SK-N-SH (cell line): ENCODE data around the gene CREB5. TPM values are rescaled to one million over a fixed set of nuclear protein-coding genes. Genes with fewer than 3 reads are reported as not detected.

Source experiments
- CTCF ChIA-PET: fragments of 300-600, 350-600 bp; formaldehyde crosslinking; extraction: SDS; loops from one replicate; lab custom pipeline; 2021; lab: Yijun Ruan, JAX
- POLR2A ChIA-PET: fragments of 350-600 bp; sonication (Branson Sonifier 250); formaldehyde crosslinking; extraction: SDS; loops from one replicate; lab custom pipeline; 2020; ENCODE audit warnings: antibody characterized with exemption, inconsistent platforms; lab: Yijun Ruan, JAX
- DNase-seq: peaks from one replicate; pipeline ENCODE4 v3.0.0; 2012
- H2AFZ ChIP-seq: fragments of 200-600 bp; sonication (generic); 2 replicates; pipeline ENCODE4 v1.8.1; 2016; ENCODE audit warnings: antibody characterized with exemption, mild to moderate bottlenecking, low read depth
- H3F3A ChIP-seq: fragments of 200-600 bp; sonication (generic); replicated peaks from 2 replicates; pipeline ENCODE3; 2016; ENCODE audit warnings: antibody characterized with exemption, mild to moderate bottlenecking; ENCODE audit not compliant: insufficient read depth
- H3K27ac ChIP-seq, 2 experiments: fragments of 200-500 bp in 1 of 2; fragments of 200-600 bp in 1 of 2; sonication (Bioruptor generic) in 1 of 2; sonication (generic), shearing (Covaris generic) in 1 of 2; 2 replicates each; pipeline versions ENCODE4 v1.5.1 to v1.6.1; 2014 to 2016; ENCODE audit warnings: low read depth in 2 of 2, inconsistent platforms in 1 of 2, low read length in 1 of 2, mild to moderate bottlenecking in 1 of 2, mixed read lengths in 1 of 2
- H3K27me3 ChIP-seq: fragments of 200-600 bp; sonication (generic), shearing (Covaris generic); 2 replicates; pipeline ENCODE4 v1.6.1; 2016; ENCODE audit warnings: mixed run types; ENCODE audit not compliant: insufficient read depth
- H3K36me3 ChIP-seq, 2 experiments: fragments of 200-500 bp in 1 of 2; fragments of 200-600 bp in 1 of 2; sonication (Bioruptor generic) in 1 of 2; sonication (generic) in 1 of 2; replicated peaks in 1 of 2; 2 replicates each; pipeline versions ENCODE3 to v1.5.1; 2014 to 2016; ENCODE audit warnings: low read length in 1 of 2, mild to moderate bottlenecking in 1 of 2; ENCODE audit not compliant: insufficient read depth in 2 of 2, control insufficient read depth in 1 of 2
- H3K4me1 ChIP-seq, 2 experiments: fragments of 200-500 bp in 1 of 2; fragments of 200-600 bp in 1 of 2; sonication (Bioruptor generic) in 1 of 2; sonication (generic), shearing (Covaris generic) in 1 of 2; 2 replicates each; pipeline versions ENCODE4 v1.5.1 to v1.6.1; 2014 to 2016; ENCODE audit warnings: low read depth in 1 of 2, low read length in 1 of 2, mixed run types in 1 of 2; ENCODE audit not compliant: insufficient read depth in 2 of 2, control insufficient read depth in 1 of 2
- H3K4me2 ChIP-seq: fragments of 200-600 bp; sonication (generic), shearing (Covaris generic); 2 replicates; pipeline ENCODE4 v1.6.1; 2017; ENCODE audit warnings: mixed run types
- H3K4me3 ChIP-seq, 2 experiments: fragments of 200-500 bp in 1 of 2; fragments of 200-600 bp in 1 of 2; sonication (Bioruptor generic) in 1 of 2; sonication (generic), shearing (Covaris generic) in 1 of 2; 2 replicates each; pipeline versions ENCODE4 v1.5.1 to v1.8.1; 2014 to 2016; ENCODE audit warnings: low read depth in 2 of 2, inconsistent platforms in 1 of 2, low read length in 1 of 2, mild to moderate bottlenecking in 1 of 2, mixed read lengths in 1 of 2, moderate library complexity in 1 of 2
- H3K79me2 ChIP-seq: fragments of 200-600 bp; sonication (generic); 2 replicates; pipeline ENCODE4 v1.8.1; 2017; ENCODE audit warnings: mild to moderate bottlenecking; ENCODE audit not compliant: insufficient read depth
- H3K9ac ChIP-seq: fragments of 200-600 bp; sonication (generic); 2 replicates; pipeline ENCODE4 v1.6.1; 2017; ENCODE audit warnings: mixed run types
- H3K9me2 ChIP-seq: fragments of 200-600 bp; sonication (generic); 2 replicates; pipeline ENCODE4 v1.6.1; 2017; ENCODE audit warnings: mixed run types
- H3K9me3 ChIP-seq: fragments of 200-600 bp; sonication (generic); 2 replicates; pipeline ENCODE4 v1.6.1; 2017; ENCODE audit warnings: mixed run types, mild to moderate bottlenecking, moderate library complexity
- H4K20me1 ChIP-seq: fragments of 200-600 bp; sonication (generic); 2 replicates; pipeline ENCODE4 v1.6.1; 2017; ENCODE audit warnings: mild to moderate bottlenecking, mixed run types; ENCODE audit not compliant: insufficient read depth
- ELF1 ChIP-seq: IDR thresholded peaks from 2 replicates; pipeline ENCODE4 v1.4.0; 2012
- EZH2phosphoT487 ChIP-seq: fragments of 200-600 bp; sonication (generic); IDR thresholded peaks from 2 replicates; pipeline ENCODE4 v1.6.1; 2017; ENCODE audit warnings: low read depth, mixed run types, mild to moderate bottlenecking, antibody characterized with exemption, moderate library complexity, borderline replicate concordance
- FOSL2 ChIP-seq: IDR thresholded peaks from 2 replicates; pipeline ENCODE4 v1.4.0; 2012; ENCODE audit warnings: low read depth, mild to moderate bottlenecking, moderate library complexity, borderline replicate concordance
- FOXM1 ChIP-seq: IDR thresholded peaks from 2 replicates; pipeline ENCODE4 v1.4.0; 2012; ENCODE audit warnings: low read depth, mild to moderate bottlenecking
- JUND ChIP-seq: IDR thresholded peaks from 2 replicates; pipeline ENCODE4 v1.4.0; 2012
- MEF2A ChIP-seq: IDR thresholded peaks from 2 replicates; pipeline ENCODE4 v1.4.0; 2012; ENCODE audit warnings: low read depth, borderline replicate concordance
- NFIC ChIP-seq: IDR thresholded peaks from 2 replicates; pipeline ENCODE4 v1.4.0; 2012; ENCODE audit warnings: borderline replicate concordance
- NRF1 ChIP-seq: IDR thresholded peaks from 2 replicates; pipeline ENCODE4 v1.6.1; 2012; ENCODE audit warnings: low read depth, mild to moderate bottlenecking, low read length
- POLR2AphosphoS5 ChIP-seq: IDR thresholded peaks from 2 replicates; pipeline ENCODE4 v1.6.1; 2012; ENCODE audit warnings: low read depth, low read length
- RCOR1 ChIP-seq: fragments of 150-350 bp; IDR thresholded peaks from 2 replicates; pipeline ENCODE4 v1.6.1; 2017; ENCODE audit warnings: antibody characterized with exemption, low read length
- RFX5 ChIP-seq: IDR thresholded peaks from 2 replicates; pipeline ENCODE4 v1.6.1; 2012; ENCODE audit warnings: mild to moderate bottlenecking, improper control_type of control experiment, low read length
- RXRA ChIP-seq: IDR thresholded peaks from 2 replicates; pipeline ENCODE4 v1.4.0; 2012; ENCODE audit warnings: low read depth, mild to moderate bottlenecking, borderline replicate concordance
- SMC3 ChIP-seq: IDR thresholded peaks from 2 replicates; pipeline ENCODE4 v1.6.1; 2012; ENCODE audit warnings: low read depth, low read length, improper control_type of control experiment
- TAF1 ChIP-seq: IDR thresholded peaks from 2 replicates; pipeline ENCODE4 v1.6.1; 2012; ENCODE audit warnings: low read depth, mild to moderate bottlenecking, low read length, moderate library complexity, borderline replicate concordance
- WGBS: methylation state at CpG from one replicate; pipeline ENCODE4 v1.1.6; 2017; ENCODE audit warnings: low lambda C conversion rate; 5-methylcytosine and 5-hydroxymethylcytosine counted together
- polyA plus RNA-seq, 3 experiments: library from polyadenylated mRNA; depleted of rRNA; stranded (reverse); fragments of >200 nt; gene quantifications; 2 replicates each; pipeline ENCODE4 v1.2.3, GENCODE V29; 2012
- TF ChIP-seq, protein P1 (sequence below): fragments of 200-600 bp; sonication (generic); IDR thresholded peaks from 2 replicates; pipeline ENCODE4 v1.6.1; 2017; ENCODE audit warnings: antibody characterized with exemption, mild to moderate bottlenecking, moderate library complexity
- TF ChIP-seq, protein P2 (sequence below): IDR thresholded peaks from 2 replicates; pipeline ENCODE4; 2012
- TF ChIP-seq, protein P3 (sequence below): IDR thresholded peaks from 2 replicates; pipeline ENCODE4 v1.4.0; 2012; ENCODE audit warnings: low read depth

CREB5 gene
- polyA plus RNA-seq, 1 of the 3 experiments (the other 2 are of a cell fraction) = 19.3 TPM

DNA sequence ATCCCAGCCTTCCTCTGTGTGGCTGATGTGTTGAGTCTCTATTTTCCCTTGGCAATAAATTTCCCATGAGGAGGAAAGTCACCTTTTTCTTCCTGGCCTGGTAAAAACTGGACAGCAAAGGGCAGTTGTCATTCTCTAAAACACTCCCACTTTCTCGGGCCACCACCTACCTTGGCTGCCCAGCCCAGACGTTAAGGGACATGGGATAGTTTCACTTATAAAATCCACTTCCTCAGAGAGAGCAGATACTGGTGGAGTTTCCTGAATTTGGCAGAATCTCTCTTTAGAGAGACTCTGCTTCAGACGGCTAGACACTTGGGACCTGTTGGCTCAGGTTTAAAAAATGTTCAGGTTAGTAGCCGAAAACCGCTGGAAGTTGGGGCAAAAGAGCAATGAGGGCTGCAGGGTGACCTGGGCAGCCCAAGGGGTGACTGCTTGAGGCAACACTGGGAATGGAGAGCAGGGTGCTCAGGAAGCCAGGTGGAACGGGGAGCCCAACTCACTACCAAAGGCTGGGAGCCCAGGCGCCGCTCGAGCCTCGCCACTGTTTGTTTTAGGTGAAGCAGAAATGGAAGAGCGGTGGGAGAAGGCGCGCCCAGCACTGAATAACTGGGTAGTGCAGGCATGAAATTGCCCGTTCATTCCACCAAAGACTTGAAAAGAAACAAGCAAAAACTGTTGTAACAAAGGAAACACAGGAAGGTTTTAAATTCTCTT, 359.7 kb downstream of the CREB5 start:
- no peaks in the 10 kb centered on the region for H3K27me3 ChIP-seq
- no peaks in the 10 kb centered on the region for H3K9me3 ChIP-seq
- no peaks in the 10 kb centered on the region for H3F3A ChIP-seq
- H3K4me2 ChIP-seq = no peak overlapping the region
- ChIA-PET POLR2A (no interaction called here), CTCF (interaction anchor here (1.1 to 1.2 kb wide), 2 partner anchors 9 to 67 kb away, joined by 3 to 4 read pairs; no protein-coding TSS in a partner anchor)
- WGBS = 89% methylated on average over 14 of the region's 14 CpGs
- no peak overlapping the region for H3K27ac ChIP-seq
- H3K9me2 ChIP-seq = no peaks in the 10 kb centered on the region
- TF ChIP-seq RFX5 (no peak), TAF1 (no peak), MEF2A (no peak)
- TF ChIP-seq, protein P1, sequence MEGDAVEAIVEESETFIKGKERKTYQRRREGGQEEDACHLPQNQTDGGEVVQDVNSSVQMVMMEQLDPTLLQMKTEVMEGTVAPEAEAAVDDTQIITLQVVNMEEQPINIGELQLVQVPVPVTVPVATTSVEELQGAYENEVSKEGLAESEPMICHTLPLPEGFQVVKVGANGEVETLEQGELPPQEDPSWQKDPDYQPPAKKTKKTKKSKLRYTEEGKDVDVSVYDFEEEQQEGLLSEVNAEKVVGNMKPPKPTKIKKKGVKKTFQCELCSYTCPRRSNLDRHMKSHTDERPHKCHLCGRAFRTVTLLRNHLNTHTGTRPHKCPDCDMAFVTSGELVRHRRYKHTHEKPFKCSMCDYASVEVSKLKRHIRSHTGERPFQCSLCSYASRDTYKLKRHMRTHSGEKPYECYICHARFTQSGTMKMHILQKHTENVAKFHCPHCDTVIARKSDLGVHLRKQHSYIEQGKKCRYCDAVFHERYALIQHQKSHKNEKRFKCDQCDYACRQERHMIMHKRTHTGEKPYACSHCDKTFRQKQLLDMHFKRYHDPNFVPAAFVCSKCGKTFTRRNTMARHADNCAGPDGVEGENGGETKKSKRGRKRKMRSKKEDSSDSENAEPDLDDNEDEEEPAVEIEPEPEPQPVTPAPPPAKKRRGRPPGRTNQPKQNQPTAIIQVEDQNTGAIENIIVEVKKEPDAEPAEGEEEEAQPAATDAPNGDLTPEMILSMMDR = no peak
- no peak overlapping the region for H2AFZ ChIP-seq
- H4K20me1 ChIP-seq = no peaks in the 10 kb centered on the region
- no peak for DNase-seq
- no peaks in the 10 kb centered on the region for H3K4me1 ChIP-seq
- no peak overlapping the region for H3K4me3 ChIP-seq
- no peak overlapping the region for H3K9ac ChIP-seq
- H3K36me3 ChIP-seq = no peaks in the 10 kb centered on the region
- no peaks in the 10 kb centered on the region for H3K79me2 ChIP-seq

DNA sequence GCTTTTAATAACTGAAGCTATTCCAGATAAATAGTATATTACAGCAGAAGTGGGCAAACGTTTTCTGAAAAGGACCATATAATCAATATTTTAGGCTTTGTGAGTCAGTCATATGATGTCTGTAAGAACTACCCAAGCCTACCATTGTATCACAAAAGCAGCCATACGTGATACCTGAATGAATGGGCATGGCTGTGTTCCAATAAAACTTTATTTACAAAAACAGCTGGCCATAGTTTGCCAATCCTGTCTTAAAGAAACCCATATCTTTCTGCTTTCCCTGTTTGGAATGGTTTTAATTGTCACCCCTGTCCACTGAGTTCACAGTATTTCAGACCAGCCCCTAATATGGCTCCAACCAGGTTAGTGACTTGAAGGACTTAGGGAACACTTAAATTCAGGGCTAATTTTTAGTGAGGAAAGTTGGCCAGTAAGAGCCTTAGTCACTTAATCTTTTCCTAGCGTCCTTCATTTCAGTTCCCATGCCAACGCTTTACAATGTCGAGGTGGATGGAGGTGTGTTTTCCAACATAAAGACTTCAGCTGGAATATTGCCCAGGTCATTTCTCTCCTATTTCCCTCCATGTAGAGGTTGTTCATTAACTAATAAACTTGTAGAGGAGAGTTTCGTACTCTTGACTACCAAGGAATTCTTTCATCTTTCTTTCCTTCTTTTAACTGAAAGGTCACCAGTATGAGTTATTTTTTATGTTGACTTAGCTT, 361.3 kb downstream of the CREB5 start:
- no peak overlapping the region for H3K4me2 ChIP-seq

More for the DNA sequence above, 361.3 kb downstream of the CREB5 start:
- TF ChIP-seq JUND = no peak
- no peak for TF ChIP-seq RCOR1
- no peak for TF ChIP-seq ELF1
- TF ChIP-seq POLR2AphosphoS5 = no peak
- TF ChIP-seq SMC3 = no peak
- TF ChIP-seq FOXM1 = no peak
- TF ChIP-seq EZH2phosphoT487 = no peak
- TF ChIP-seq NFIC = no peak
- no peak for TF ChIP-seq RXRA
- TF ChIP-seq, protein P2, sequence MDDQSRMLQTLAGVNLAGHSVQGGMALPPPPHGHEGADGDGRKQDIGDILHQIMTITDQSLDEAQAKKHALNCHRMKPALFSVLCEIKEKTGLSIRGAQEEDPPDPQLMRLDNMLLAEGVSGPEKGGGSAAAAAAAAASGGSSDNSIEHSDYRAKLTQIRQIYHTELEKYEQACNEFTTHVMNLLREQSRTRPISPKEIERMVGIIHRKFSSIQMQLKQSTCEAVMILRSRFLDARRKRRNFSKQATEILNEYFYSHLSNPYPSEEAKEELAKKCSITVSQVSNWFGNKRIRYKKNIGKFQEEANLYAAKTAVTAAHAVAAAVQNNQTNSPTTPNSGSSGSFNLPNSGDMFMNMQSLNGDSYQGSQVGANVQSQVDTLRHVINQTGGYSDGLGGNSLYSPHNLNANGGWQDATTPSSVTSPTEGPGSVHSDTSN = no peak
- TF ChIP-seq NRF1 = no peak
- no peak for TF ChIP-seq FOSL2
- TF ChIP-seq, protein P3, sequence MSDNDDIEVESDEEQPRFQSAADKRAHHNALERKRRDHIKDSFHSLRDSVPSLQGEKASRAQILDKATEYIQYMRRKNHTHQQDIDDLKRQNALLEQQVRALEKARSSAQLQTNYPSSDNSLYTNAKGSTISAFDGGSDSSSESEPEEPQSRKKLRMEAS = no peak
- TF ChIP-seq, all 33 proteins: peak for 0
- Histone ChIP-seq H3K4me3 (no peak overlapping the region), H3K9ac (no peak overlapping the region), H3K79me2 (no peaks in the 10 kb centered on the region), H3K4me1 (no peaks in the 10 kb centered on the region), H2AFZ (no peak overlapping the region), H3K9me3 (no peaks in the 10 kb centered on the region), H3K27ac (no peak overlapping the region), H3K36me3 (no peaks in the 10 kb centered on the region), H3K9me2 (no peaks in the 10 kb centered on the region), H3F3A (no peaks in the 10 kb centered on the region), H3K27me3 (no peaks in the 10 kb centered on the region), H4K20me1 (no peaks in the 10 kb centered on the region)
- CTCF ChIA-PET = interaction anchor here (0.7 to 1.5 kb wide), 6 partner anchors 11 to 409 kb away, joined by 3 to 4 read pairs (median 3); no protein-coding TSS in a partner anchor
- POLR2A ChIA-PET = no interaction called here
- DNase-seq = no peak
- WGBS = 80% methylated on average over 6 of the region's 6 CpGs
